Inflammatory macrophage (primary cell): ENCODE data around the gene OR8B3.
"Not testable (repeated sequence)": the region's sequence is repeated elsewhere in the genome, so short reads cannot be mapped to it uniquely, and the experiment has no call there.

ENCODE experiments used
- DNase-seq, 2 donors: peaks; one replicate each; pipeline ENCODE4 v3.0.0-alpha.2; 2020 to 2022
- total RNA-seq, 18 experiments: gene quantifications; one replicate each; lab custom pipeline; 2026; ENCODE audit warnings: mixed read lengths in 6 of 18, inconsistent platforms in 2 of 18; lab: John Stamatoyannopoulos, UW

The OR8B3 gene
- total RNA-seq: 0 to 0.10 (median 0) reads per million in 18 experiments

- DNase-seq: no peak
These were observed at the start of gene OR8B3 for GRCh38 chr11:124398924-124399323. OR8B3 (minus strand) TSS chr11:124399024; CDS start chr11:124397351, 1,673 bp downstream.

GRCh38 chr11:124446916-124447315 is 48.1 kb upstream of the OR8B3 start:
- no peak for DNase-seq

GRCh38 chr11:124445646-124446150 is 46.9 kb upstream of the OR8B3 start, which contains the start of gene OR8B8:
OR8B8 (minus strand) TSS chr11:124445696; CDS start chr11:124441085, 4,611 bp downstream.
- DNase-seq: no peak

- no peak for DNase-seq
These were observed 44.0 kb upstream of the OR8B3 start for GRCh38 chr11:124442847-124443246.

- DNase-seq: no peak
These were observed 43.6 kb upstream of the OR8B3 start for GRCh38 chr11:124442442-124442841.

- DNase-seq: no peak
These were observed 42.7 kb upstream of the OR8B3 start for GRCh38 chr11:124441519-124441918.

GRCh38 chr11:124441081-124441480 is 42.3 kb upstream of the OR8B3 start:
- no peak for DNase-seq

- DNase-seq: no peak
These were observed 41.8 kb upstream of the OR8B3 start for GRCh38 chr11:124440608-124441007.

- DNase-seq: no peak
These were observed 35.9 kb upstream of the OR8B3 start for GRCh38 chr11:124434699-124435098.

GRCh38 chr11:124429599-124429998 is 30.8 kb upstream of the OR8B3 start:
- no peak for DNase-seq

- DNase-seq: no peak
These were observed 25.6 kb upstream of the OR8B3 start, which contains the start of gene OR8B4 for GRCh38 chr11:124424384-124424921. OR8B4 (minus strand) TSS chr11:124424871; CDS start chr11:124424871, 0 bp downstream.

- DNase-seq: no peak
These were observed 22.2 kb upstream of the OR8B3 start for GRCh38 chr11:124421043-124421442.

GRCh38 chr11:124415356-124415923 is 16.6 kb upstream of the OR8B3 start:
- DNase-seq: peak; percentile 22 to 46

GRCh38 chr11:124409906-124410305 is 11.1 kb upstream of the OR8B3 start:
- DNase-seq: no peak

- DNase-seq: no peak
These were observed 6.8 kb upstream of the OR8B3 start for GRCh38 chr11:124405581-124405980.

GRCh38 chr11:124403186-124403585 is 4.4 kb upstream of the OR8B3 start:
- DNase-seq: not testable (repeated sequence)

- peak; percentile 67 to 70 for DNase-seq
These were observed 3.6 kb upstream of the OR8B3 start for GRCh38 chr11:124402326-124402922.

GRCh38 chr11:124396847-124397246 is 2.0 kb downstream of the OR8B3 start:
- DNase-seq: not testable (repeated sequence)

- DNase-seq: no peak
These were observed 4.4 kb downstream of the OR8B3 start for GRCh38 chr11:124394408-124394807.

- DNase-seq: no peak
These were observed 14.4 kb downstream of the OR8B3 start, which contains the start of gene OR8B2 for GRCh38 chr11:124384399-124384798. OR8B2 (minus strand) TSS chr11:124384499; CDS start chr11:124383343, 1,156 bp downstream.

GRCh38 chr11:124382857-124383256 is 16.0 kb downstream of the OR8B3 start:
- not testable (repeated sequence) for DNase-seq

- DNase-seq: no peak
These were observed 18.2 kb downstream of the OR8B3 start for GRCh38 chr11:124380585-124380984.

GRCh38 chr11:124376280-124376679 is 22.5 kb downstream of the OR8B3 start:
- DNase-seq: no peak

GRCh38 chr11:124359566-124359965 is 39.3 kb downstream of the OR8B3 start:
- DNase-seq: peak in 1 of 2 donors; percentile 9
